ENCODE measurements around the gene RBM38.
"Not testable (repeated sequence)": the region's sequence is repeated elsewhere in the genome, so short reads cannot be mapped to it uniquely, and the experiment has no call there.

The RBM38 gene

DNA sequence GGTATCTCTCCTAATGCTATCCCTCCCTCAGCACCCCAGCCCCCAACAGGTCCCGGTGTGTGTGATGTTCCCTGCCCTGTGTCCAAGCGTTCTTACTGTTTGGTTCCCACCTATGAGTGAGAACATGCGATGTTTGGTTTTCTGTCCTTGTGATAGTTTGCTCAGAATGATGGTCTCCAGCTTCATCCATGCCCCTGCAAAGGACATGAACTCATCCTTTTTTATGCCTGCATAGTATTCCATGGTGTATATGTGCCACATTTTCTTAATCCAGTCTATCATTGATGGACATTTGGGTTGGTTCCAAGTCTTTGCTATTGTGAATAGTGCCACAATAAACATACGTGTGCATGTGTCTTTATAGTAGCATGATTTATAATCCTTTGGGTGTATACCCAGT lies 28.3 kb downstream of the RBM38 start:
- not testable (repeated sequence) for DNase-seq

DNA sequence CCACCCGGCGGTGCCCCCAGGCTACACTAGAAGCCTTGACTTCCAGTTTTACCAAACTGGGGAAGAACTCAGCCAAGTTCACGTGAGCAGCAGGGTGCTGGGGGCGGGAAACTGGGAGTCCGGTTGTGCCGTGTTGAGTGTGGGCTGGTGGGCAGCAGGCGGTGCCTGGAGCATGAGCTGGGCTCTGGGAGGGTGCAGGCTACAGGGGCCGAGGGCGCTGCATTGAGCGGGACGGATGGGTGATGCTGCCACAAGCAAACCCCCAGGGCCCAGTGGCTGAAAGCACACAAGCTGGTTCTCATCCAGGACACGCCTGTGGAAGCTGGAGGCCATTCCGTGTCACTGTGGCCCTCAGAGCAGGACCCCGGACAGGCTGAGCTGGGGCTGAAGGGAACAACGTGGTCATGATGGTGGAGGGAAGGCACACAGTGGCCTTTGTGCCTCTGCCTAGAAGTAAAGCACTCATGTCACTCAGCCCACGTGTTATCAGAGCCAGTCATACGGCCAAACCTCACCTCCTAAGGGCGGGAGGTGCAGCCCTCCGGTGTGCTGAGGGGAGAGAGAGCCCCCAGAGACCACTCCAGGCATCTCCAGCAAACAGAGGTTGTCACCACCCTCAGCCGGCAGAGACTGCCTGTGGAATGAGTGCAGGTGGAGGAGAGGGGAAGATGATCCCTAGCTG lies 29.5 kb downstream of the RBM38 start:
- no peak for DNase-seq

DNA sequence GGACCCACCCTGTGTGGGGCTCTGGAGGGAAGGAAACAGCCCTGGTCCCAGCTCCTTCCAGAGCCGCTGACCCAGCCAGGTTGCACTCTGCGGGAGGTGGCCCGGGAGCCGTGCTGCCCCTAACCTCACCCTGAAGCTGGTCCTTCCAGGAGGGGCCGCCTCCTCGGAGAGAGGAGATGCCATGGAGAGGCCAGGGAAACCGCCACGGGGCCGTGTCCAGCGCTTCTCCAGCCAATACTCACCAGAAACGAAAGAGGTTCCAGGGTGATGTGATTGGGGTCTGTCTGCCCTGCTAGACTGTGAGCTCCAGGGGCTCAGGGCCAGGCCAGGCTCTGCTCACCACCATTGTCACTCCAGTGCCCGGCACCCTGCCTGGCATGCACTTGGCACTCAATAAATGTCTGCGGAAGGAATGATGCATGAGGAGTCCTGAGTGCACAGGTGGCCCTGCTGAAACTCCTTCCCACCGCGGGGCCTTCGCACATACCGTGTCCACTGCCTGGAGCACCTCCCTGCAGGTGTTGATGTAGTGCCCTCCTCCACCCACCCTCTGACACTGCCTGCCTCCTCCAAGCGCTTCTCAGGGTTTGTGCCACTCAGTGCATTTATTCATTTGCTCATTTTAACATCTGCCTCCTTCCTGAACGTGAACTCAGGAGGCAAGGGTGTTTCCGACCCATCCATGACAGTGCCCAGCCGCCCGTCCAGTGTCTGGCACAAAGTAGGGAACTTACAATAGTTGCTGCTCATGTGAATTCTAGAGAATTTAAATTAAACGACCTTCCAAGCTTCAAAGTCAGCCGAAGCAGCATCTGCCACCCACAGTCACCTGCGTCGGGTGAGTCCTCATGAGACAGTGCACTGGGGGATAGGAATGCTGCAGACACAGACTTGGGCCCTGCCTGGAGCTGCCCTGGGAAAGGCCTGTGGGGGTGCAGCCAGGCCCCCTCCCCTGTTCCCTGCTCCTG lies 30.3 kb downstream of the RBM38 start:
- no peak for DNase-seq

DNA sequence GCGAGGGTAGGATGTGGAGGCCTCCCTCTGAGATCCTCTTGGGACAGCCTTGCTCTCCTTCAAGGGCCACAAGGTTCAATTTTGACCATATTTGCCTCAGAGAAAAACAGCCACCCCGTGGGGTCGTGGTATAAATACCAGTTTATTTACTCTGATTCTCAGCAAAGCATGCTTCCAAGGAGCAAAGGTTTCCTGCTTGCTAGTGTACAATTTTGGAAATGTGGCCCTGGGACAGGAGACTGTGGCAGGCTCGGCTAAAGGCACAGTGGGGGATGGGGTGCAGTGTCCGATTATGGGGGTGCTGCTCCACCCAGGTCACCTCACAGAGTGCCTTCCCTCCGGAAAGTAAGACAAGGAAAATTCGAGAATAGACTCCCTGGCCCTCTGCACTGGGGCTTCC lies 31.1 kb downstream of the RBM38 start:
- no peak for DNase-seq

DNA sequence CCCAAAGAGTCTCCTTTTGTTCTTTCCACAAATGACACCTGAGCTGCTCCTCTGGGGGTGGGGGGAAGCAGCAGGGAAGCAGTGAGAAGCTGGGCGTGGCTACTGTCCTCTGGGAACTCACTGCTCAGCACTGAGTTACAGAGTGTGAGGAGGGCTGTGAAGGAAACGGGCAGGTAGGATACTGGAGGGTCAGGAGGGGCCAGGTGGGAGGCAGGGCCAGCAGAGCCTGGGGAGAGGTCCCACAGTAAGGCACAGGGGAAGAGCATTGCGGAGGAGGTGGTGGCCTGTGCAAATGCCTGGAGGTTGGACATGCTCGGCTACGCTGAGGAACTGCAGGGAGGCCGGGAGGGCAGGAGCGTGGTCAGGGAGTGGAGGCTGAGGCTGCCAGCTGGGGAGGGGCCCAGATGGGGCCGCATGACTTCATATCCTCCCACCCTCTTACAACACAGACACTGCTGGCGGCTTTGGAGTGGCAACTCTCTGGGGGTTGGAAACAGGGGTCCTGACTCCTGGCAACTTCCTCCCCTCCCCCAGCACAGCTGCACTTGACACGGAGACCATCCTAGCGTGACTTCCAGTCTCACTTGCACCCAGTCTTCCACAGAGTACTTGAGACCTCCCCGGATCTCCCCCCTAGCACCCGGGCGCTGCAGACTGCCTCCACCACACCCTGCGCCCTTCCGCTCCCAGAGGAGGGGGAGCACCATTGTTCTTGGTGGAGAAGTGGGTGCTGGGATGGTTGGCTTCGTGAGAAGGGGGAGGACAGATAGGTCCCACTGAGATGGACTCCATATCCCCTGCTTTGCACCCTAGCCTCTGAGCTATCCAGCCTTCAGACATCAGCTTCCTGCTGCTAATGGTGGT lies 34.2 kb downstream of the RBM38 start:
- no peak for DNase-seq

DNA sequence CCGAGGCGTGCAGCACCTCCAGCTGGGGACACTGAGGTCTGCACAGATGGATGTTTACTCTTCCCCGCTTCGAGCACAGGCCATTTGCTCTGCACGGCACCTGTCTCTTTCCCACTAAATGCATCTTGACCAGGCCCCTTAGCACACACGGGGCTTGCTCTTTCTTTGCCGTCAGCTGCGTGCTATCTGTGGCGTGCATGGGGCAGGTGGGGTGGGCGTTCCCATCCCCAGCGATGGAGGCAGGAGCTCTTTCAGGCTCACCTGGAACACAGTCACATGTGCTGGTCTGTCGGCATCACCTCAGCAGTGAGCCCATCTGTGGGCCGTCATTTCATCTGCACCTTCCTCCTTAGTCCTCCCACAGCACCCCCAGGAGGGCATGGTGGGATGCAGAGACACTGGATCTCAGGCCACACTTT lies 35.1 kb downstream of the RBM38 start:
- DNase-seq: no peak

DNA sequence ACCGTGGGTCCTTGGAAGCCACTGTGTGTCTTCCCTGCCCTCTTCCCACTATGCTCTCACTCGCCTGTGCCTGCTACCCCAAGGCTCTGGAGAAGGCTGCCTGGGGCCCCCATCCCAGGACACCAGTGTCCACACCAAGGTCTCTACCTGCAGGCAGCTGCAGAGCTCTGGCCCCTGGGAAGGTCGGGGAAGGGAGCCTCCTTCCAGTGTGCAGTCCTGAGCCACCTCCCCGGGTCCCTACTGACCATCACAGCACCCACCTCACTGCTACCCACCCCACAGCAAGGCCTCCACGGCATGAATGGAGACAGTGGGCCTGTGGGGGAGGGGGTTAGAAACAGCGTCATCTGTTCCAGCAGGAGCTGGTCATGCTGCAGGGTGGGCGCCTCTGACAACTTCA lies 35.6 kb downstream of the RBM38 start:
- no peak for DNase-seq

DNA sequence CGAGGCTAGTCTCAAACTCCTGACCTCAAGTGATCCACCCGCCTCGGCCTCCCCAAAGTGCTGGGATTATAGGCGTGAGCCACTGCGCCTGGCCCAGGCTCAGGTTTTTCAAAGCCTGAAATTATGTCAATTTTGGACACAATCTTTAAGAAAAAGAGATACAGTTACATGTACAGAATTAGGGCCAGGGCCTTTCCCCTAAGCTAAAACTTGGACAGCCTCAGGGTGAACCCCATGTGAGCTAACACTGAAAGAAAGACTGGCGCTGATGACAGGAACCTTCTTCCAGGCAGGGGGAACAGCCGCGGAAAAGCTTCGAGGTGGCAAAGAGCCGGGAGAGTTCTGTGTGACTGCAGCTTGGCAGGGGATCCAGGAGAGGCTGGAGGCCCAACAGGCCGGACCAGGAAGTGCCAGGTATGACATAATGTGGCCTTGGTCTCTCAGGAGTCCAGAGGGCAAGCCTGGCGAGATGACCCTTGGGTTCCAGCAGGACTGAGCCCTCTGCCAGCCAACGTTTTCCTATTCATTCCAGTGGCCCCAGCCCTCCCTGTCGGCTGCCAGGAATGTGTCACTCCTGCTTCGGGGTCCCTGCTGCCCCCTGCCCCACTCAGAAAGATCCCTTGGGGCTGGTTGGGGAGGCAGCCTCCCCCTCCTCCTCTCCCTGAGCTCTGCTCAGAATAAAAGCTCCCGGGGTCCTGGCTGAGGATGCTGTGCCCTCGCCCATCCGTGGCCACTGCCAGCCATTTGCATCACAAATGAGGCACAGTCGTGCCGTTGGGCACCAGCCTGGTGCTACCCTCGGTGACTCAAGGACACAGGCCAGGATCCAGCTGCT lies 37.3 kb downstream of the RBM38 start:
- DNase-seq: no peak

DNA sequence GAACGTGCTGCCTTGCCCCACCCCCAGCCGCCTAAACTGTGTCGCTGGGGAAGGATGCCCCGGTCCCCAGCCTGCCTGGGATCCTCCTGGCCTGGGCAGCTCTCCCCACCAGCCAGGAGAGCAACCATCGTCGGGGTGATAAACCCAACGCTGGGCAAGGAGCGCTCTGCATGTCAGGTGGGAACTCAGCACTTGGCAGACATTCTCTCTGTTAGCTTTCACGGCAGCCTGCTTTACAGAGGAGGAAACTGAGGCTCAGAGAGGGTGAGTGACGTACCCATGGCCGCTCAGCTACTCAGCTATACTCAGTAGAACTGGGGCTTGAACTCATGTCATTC lies 37.9 kb downstream of the RBM38 start:
- no peak for DNase-seq

DNA sequence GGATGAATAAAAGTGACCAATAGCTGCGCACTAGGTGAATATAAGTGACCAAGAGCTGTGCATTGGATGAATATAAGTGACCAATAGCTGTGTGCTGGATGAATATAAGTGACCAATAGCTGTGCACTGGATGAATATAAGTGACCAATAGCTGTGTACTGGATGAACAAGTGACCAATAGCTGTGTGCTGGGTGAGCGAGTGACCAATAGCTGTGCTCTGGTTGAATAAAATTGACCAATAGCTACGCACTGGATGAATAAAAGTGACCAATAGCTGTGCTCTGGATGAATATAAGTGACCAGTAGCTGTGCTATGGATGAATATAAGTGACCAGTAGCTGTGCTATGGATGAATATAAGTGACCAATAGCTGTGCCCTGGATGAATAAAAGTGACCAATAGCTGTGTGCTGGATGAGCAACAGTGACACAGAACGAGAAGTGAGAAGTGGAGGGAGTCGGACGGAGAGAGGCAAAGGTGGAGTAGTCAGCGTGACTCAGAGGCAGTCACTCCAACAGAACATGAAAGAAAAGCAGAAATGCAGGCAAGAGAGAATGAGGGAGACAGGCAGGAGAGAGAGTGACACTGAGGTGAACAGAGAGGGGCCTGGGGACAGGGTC lies 38.5 kb downstream of the RBM38 start:
- DNase-seq: no peak

DNA sequence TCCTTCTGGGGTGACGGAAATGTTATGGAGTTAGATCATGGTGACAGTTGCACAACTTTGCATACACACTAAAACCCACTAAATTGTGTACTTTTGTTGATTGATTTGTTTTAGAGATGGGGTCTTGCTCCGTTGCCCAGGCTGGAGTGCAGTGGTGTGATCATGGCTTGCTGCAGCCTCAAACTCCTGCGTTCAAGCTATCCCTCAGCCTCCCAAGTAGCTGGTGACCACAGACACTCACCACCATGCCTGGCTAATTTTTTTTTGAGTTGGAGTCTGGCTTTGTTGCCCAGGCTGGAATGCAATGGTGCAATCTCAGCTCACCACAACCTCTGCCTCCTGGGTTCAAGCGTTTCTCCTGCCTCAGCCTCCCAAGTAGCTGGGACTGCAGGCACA lies 39.0 kb downstream of the RBM38 start:
- DNase-seq: not testable (repeated sequence)

DNA sequence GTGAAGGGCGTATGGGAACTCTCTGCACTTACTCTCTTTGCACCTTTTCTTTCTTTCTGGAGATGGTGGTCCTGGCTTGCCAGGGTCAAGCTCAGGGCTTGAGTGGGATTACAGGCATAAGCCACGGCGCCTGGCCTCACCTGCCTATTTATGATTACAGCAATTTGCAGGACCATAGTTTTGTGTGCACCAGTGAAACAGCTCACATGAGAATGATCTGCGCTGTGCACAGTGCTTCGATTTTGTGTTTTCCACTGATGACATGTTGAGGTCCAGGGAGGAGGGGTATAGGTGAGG lies 40.3 kb downstream of the RBM38 start:
- no peak for DNase-seq

DNA sequence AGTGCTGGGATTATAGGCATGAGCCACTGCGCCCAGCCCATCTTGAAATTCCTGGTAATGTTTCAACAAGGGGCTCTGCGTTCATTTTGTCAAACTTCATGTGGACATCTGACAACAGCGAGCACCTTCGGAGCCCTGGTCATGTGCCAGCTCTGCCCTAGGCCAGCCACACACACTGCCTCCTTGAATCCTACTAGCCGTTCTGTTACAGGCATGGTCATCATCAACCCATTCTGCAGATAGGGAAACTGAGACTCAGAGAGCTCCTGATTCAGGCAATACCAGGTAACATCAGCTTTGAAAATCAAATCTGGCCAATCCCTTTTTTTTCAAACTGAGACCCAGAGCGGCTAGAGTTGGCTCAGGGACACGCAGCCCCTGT lies 41.3 kb downstream of the RBM38 start:
- DNase-seq: no peak

DNA sequence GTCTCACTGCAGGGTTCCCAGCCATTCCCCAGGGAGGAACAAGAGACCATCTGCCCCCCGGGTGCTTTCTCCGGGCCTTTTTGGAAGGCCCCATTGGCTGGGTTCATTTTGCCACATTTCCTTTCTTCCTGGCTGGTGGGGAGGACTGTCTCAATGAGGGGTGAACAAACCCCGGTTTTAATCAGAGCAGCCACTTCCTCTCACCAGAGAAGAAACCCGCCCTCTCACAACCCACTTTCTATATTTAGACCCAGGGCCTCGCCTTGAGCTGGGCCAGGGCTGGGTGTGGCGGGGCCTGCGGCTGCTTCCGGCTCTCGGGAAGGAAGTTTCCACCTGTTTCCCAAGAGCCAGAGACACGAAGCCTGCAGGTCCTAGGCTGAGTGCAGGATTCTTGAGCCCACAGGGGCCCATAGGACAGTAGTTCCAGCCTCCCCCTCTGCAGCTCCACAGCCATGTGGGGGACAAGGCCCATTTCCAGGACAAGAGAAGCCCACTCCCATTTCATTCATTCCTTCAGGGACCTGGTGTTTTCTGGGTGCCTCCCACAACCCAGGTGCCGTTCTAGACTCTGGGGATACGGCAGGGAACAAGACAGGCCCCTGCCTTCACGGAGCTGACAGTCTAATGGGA lies 41.8 kb downstream of the RBM38 start:
- DNase-seq: peak; percentile 33

DNA sequence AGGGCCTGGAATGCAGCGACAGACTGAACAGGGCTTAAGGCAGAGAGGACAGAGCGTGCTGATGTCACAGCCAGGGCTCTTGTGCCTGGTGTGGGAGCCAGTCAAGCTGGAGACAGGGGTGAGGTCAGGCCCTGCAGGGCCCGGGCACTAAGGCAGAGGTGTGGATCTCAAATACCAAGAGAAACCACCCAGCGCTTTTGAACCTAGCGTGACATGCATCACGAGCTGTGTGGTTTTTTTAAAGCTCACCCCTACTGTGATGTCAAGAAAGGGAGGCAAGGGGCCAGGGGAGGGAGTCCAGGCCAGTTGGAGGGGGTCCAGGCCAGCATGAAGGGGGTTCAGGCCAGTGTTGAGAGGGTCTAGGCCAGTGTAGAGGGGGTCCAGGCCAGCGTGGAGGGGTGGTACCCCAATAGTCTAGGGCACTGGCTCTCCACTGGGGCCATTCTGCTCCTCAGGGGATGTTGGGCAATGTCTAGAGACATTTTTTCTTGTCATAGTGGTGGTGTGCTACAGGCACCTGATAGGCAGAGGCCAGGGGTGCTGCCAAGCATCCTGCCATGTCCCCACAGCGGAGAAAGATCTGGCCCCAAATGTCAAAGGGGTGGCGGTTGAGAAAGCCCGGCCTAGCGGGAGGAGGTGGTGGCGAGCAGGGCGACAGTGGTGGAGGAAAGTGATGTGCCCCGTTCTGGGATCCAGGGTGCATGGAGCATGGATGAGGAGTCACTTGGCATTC lies 42.6 kb downstream of the RBM38 start:
- DNase-seq: no peak

DNA sequence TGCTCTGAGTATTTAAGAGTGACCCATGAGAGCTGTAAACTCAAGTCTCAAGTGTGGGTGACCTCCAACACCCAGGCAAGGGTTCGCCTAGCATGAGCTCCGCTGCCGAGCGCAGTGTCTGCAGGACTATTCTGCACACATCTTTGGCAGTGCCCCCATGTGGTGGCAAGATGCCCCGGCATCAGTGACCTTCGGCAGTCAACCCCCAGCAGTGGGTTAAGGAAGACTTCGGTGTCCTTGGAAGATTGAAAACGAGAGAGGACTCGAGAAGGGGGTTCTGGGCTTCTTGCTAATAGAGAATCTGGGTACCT lies 43.1 kb downstream of the RBM38 start:
- DNase-seq: no peak

DNA sequence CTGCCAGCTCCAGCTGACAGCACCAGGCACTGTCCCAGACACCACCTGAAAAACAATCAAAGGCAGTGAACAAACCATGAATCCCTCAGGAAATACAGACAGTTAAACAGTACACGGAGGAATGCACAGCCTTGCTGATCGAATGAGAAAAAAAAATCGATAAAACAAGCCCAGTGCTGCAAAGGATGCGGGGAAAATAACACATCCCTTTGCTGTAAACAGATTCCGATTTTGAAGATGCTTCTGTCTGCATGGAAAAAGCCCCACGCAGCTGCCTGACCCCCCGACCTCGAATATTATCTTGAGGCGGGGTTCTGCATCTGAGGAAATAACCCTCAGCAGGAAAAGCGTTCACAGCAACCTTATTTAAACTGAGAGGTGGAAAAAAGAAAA lies 43.9 kb downstream of the RBM38 start:
- no peak for DNase-seq

DNA sequence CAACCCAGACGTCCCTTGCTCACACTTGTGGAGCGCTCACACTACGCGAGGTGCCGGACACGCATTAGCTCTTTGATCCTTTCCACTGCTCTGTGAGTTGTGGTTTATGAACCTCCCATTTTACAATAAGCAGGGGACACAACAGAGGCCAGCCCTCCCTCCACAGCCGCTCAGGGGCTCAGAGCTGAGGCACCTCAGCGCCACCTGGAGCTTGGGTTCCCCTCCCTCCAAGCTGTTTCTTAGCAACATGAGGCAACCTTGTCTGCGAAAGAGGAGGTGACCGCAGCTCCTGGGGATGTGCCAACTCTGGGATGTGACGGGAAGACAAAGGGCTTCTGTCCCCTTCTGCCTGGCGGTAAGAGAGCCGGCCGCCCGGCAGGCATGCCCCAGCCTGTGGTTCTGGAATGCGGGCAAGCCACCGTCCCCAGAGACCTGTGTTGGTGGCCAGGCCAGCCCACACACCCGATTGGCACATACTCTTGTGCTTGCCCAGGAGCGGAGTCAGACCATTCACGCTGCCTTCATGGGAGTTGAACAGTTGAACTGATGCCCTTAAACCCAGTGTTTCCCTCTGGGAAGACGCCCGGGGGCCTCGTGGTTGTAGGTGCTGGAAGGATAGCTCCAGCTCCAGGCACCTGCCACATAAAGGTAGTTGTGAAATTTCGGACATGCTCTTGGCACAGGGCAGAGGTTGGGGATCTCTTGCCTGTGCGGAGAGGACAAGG lies 44.5 kb downstream of the RBM38 start:
- DNase-seq: no peak

DNA sequence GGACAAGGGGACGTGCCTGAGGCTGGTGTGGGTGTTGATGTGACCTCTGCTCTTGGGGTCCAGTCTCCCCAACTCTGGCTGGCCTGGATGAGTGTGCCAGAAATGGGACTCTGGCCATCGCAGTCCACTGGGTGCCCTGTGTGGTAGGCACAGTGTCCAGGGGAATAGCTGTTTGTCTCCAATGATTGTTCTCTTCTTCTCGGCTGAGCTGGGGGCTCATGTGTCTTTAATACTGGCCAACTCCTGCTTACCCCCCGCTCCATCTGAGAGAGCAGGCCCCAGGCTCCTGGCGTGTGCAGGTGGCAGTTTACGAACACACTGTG lies 45.0 kb downstream of the RBM38 start:
- DNase-seq: no peak

DNA sequence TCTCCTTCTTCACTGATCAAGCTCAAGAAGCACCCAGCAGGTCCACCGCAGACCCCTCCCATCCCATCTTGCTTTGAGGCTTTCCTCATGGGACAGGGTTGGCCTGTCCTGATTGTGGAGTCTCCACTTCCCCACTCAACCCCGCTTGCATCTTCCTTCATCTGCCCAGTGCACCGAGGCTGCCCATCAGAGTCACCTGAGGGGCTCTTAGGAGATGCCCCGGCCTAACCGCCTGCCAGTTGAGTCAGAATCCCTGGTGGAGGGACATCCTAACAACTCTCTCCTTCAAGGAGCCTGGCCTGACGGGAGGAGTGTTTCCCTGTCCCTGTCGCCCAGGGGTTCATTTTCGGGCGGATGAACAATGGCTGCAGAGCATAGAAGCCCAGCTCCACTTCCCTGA lies 46.1 kb downstream of the RBM38 start:
- DNase-seq: no peak

Data from T-helper 9 cell (primary cell).